ENCODE measurements around the gene UST. TPM values are rescaled to one million over a fixed set of nuclear protein-coding genes. Genes with fewer than 3 reads are reported as not detected.

Gene UST
- total RNA-seq, 1 experiment from 2014 or later = 11.3 TPM

DNA sequence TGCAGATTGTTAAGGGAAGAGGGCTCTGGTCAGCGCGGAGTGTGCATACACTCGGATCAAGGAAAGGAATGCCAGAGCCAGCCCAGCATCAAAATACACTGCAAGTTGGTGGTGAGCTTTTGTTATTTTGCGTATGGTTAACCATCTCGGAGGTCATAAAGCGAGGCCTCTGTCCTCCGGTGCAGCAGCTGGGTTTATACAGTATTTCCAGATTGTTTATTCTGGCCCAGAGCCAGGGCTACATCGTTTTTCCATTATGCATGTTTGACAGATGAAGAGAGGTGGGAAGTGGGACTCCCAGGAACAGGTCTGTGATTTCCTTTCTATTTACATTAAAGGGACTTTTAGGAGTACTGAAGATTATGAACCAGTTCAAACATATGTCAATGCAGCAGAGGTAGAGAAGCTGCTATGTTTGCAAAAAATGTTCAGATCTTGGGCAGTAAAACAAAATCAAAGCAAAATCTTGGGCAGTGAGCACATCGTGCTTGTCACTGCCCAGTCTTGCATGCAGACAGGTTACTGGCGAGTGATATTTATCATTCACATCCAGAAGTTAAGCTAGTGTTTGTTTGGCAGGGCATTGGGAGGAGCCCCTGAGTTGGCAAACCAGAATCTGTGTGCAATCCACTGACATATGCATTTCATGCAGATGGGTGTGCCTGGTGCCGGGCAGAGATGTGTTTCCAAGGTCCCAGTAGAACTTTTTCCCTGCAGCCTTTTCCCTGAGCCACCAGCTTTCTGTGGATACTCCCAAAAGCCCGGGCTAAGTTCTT lies 314.3 kb downstream of the UST start:
- peak; percentile 69 for DNase-seq (ENCODE audit: low read depth)

DNA sequence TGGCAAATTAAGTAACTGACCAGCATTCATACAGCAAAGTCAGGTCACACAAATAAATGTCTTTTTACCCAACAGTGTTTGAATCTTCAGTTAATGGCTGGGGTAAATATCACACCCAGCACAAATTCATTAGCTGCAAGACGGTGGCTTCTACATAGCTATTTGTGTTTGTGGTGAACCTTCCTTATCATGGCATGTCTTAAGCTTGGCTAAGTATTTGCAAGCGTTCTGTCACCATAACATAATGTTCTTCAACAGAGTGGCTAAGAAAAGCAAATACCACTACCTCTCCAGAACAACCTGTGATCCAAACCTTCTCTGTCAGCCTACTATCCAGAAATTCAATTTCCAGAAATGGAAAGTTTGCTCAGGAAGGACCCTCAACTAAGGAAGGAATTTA lies 315.1 kb downstream of the UST start:
- no peak for DNase-seq (ENCODE audit: low read depth)

DNA sequence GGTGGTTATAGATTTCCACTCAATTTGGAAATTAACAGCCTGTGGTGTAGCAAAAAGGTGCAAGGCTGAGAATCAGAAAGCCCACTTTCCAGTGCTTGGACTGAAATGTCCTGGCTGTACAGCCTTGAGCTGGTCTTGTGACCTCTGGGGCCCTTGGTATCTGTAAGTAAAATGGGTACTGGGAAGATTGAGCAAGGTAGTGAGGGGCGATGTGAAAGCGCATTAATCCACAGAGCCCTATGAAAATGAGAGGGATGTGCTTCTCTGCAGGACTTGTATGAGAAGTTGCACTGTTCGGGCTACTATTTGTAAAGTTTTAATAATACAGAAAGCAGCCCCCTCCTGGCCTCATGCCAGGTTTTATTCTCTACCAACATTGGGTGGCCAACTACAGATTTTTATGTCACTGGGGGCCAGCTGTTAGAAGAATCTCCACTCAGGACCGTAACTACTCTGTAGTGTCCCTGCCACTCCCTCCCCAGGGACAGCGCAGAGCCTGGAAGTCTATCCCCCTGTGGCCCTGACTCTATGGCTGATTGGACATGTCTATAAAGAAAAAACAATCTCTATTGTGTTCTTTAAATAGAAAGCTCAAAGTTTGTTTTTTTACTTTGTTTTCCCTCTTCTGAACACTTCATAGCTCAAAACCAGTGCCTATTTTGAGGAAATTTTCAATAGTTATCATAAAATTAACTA lies 316.0 kb downstream of the UST start:
- DNase-seq (ENCODE audit: low read depth) = no peak

DNA sequence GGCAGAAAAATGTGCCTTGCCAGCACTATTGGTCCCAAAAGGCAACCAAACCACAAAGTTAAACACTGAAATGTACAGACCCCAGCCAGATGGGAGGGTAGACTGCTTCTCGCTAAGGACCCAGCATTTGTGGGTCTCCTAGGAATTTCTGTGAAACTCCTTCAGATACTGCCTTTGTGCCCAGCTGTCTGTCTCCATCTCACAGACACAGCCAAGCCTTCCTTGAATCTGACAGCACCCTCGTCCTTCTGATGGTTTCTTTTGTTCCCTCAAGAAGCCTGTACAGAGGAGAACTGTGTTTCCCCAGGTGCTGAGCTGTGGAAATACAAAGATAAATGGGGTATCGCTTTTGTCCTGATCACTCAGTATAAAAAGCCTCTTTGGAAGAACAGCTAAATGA lies 316.6 kb downstream of the UST start:
- DNase-seq (ENCODE audit: low read depth) = no peak

DNA sequence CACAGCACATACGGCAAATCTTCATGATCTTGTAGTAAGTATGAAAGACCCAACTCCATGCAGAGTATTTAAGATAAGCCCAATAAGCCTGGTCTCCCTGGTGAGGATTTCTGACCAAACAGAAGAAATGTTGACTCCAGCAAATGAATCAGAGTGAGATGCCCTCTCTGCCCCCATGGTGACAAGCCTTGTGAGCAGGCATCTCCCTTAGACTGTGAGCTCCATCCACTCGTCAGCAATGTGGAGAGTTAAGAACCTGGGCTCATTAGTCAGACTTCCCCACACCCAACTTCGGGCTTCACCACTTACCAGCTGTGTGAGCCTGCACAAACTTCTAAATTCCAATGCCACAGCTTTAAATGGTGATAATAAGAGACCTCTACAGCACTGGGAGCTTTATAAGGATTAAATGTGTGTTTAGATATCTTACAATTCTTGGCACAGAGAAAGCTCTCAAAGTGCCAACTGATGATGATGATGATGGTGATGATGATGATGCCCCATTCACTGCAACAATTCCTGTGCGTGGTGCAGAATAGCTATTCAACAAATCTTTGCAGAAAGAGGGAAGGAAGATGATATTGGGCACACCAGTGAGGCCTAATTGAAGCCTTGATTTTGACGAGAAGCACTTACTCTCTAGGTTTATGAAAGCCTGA lies 317.3 kb downstream of the UST start:
- DNase-seq (ENCODE audit: low read depth) = peak; percentile 56

DNA sequence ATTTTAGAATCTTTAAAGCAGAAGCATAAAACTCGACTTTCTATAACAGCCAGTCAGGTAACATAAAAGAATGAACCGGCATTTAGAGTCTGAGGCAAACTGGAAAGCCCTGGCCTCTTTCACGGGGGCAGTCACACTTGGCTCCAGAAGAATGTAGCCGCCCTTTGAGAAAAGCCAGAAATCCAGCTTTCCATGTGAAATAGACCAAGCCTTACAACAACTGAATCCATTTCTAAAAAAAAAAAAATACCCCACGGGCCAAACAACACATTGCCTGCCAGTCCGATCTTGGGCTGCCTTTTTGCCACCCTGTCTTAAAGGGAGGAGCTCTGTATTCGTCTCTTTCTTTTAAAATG lies 317.8 kb downstream of the UST start:
- DNase-seq (ENCODE audit: low read depth) = no peak

DNA sequence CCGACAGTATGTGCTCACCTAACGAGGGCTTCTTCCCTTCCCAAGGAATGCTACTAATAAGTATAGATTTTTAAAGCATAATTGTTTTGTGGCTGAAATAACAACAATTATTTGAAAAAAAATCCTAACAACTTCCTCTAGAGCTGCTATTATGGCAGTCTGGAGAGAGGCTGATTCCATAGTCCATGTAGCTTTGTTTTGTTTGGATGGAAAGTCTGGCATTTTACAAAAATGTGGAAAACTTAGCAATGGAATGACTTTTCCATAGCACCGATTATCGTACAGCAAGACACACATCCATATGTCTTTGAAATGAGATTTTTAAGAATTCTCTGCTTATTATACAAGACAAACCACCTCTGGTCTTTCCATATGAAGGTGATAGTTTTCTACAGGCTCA lies 318.3 kb downstream of the UST start:
- no peak for DNase-seq (ENCODE audit: low read depth)

DNA sequence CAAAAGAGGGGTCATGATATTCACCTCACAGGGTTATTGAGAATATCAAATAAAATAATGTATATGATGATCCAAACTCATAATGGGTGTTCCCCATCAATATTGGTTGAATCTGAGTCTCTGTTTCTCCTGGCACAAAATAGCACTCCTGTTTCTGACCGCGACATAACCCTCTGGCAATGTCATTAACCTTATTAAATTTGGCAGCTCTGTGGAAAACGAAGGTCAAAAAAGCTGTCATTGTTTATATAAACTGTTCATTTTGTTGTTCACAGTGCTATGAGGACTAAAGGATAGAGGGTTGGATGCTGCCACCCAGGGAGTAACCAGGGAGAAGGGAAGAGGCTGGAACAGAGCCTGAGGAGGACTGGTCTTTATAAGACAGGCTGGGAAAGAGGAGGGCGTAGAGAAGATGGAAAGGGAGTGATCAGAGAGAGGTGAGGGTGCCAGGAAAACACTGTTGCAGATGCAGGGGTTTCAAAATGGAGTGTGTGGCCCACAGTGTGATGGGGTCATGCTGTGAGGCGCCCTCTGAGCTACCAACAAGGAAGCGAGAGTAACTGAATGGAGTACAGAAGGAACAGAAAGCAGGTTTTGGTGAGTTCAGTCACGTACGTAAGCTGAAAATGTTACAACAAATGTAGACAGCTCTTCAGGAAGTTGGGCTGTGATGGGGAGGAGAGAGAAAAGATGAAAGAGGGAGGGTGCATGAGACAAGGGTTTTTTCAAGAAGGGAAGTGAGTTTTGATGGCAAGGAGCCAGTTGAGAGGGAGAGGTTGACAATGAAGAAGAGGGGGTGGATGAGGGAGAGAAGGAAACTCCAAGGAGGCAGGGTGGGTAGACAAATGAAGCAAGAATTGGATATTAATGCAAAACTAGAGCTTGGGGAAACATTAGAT lies 319.1 kb downstream of the UST start:
- DNase-seq (ENCODE audit: low read depth) = peak; percentile 35

DNA sequence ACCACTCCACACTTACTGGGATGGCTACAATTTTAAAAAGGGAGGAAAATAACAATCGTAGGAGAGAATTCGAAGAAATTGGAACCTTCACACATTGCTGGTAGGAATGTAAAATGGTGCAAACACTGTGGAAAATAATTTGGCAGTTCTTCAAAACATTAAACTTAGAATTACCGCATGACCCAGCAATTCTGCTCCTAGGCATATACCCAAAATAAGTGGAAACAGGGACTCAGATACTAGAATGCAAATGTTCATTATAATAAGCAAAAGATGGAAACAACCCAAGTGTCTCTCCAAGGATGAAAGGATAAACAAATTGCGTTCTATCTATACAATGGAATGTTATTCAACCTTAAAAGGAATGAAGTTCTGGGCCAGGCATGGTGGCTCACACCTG lies 325.2 kb downstream of the UST start:
- no peak for DNase-seq (ENCODE audit: low read depth)

DNA sequence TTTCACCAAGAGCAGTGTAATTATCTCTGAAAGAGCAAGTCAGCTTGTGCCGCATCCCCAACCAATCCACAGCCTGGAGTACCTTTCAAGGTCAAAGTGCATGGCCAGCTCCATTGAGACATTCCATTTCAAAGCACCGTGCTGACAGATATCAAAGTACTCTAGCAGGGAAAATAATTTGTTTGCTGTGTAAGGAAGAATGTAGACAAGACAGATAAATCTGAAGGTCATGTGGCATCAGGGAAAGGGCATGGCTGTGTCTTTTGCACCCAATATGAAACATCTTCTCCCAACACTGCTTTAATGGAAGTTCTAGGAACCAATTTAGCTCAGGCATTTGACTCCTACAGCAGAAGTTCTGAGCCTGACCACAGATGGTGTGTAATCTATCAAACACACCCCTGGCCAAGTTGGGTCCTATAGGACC lies 328.0 kb downstream of the UST start:
- no peak for DNase-seq (ENCODE audit: low read depth)

DNA sequence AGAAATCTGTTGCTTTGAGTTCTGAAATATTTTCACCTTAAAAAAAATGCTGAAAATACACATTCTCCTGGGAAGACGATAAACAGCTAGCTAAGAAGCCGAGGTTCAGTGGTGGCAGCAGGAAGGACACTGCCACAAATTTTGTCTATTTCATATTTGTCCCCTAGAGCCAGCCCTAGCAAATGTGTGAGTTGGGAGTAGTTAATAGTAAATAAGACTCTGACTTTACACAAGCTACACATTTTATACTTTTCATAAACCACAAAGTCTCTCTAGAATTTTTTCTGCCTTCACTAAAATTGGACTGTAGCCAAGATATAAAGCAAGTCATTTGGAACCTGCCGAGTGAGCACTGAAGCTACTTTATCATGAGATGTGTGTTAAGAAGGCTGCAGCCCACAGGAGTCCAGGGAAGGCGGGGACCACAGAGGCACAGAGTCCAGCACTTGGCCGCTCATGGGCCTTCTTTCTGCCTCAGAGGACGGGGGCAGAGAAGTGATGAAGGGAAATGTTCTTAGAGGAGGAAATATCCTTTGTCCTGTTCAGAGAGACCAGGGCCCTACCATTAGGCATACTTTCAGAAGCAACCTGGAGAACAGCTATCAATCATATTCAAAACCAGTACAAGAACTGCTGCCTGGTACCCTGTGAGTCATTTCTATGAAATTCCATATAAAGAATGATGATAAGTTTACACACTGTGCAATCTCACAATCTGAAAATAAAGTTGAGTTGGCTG lies 329.0 kb downstream of the UST start:
- DNase-seq (ENCODE audit: low read depth) = peak; percentile 65

DNA sequence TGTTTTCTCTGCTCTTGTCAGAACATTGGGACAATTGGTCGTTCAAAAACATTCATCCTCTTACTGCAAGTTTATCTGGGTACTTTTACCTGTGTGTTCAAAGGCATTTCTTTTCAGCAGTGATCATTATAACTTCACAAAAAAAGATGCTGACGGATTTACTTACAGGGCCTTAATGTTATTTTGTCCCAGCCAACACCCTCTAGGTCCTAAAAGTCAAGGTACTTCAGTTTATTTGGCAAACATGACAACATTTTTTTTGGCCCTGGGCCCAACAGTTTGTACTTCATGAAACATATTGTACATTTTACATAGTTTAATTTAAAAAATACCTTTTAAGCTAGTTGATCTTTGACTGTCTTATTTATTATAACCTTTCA lies 329.5 kb downstream of the UST start:
- no peak for DNase-seq (ENCODE audit: low read depth)

DNA sequence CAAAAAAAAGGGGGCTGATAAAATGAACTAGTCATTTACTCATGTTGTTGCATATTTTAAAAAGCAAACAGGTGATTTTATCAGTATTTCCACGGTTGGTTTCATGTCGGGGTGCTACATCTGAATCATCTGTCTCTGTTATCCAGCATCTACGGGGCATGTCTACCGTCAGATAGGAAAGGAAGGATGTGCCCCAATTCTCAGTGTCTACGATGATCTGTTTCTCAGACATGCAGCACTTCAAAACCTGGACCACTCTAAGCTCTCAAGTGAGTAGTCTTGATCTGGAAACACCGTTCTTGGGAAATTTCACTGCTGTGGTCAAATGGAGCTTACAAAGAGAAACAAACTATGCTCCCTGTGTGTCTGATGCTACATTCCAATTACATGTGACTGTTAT lies 330.4 kb downstream of the UST start:
- peak; percentile 64 for DNase-seq (ENCODE audit: low read depth)

DNA sequence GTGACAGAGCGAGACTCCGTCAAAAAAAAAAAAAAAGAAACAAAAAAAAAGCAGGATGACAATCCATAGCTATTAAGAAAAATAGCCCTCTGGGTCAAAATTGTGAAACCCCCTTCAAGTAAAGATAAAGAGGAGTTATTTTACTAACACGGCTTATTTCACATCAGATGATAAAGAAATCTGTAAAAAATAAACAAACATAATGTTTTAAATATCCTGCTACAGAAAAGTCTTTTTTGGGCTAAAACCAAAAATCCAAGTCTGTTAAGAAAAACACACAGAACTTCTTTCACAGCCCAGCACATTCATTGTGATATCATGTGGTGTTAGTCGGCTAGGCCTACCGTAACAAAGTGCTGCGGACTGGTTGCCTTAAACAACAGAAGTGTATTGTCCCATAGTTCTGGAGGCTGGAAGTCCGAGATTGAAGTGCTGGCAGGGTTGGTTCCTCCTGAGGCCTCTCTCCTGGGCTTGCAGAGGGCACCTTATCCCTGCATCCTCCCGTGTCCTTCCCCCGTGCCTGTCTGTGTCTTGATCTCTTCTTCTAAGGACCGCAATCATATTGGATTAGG lies 331.5 kb downstream of the UST start:
- DNase-seq (ENCODE audit: low read depth) = no peak

DNA sequence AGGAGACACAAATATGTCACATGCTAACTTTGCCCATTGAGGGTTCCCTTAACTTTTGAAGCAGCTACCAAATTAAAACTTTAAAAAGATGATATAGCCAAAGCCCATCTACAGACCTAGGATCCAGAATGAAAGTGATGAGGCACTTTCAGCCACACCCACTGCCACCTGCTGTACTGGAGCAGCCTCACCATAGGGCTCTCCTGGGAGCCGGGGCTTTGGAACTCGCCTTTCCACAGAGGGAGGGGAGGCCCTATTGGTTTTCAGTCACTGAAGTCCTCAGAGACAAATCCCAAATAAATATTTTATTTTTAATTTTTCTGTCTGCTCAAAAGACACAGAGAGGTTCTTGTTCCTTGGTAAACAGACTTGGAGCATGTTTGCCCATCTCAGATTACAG lies 332.6 kb downstream of the UST start:
- no peak for DNase-seq (ENCODE audit: low read depth)

DNA sequence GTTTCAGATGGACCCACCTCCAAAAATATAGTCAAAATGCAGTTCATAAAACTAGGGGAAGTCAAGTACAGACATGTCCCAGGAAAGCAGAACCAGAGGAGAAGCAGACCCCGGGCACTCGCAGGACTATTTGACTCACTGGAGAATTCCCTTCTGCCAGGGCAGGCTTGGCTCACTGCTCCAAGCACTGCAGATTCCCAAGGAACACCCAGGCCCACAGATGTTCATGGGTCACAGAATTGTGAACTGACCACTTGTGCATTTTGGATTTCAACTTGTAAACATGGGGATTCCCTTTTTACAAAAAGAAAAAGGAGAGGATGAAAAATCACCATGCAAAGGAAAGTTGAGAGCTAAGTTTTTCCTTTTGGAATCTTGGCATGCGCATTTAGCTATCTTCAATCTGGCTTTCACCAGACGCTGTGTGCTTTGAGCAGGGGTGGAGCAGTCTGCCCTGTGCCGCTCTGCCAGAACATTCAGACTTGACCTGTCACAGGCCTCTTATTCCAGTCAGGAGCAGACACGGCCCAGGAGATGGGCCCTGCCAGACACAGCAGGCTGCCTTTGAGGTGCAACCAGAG lies 333.2 kb downstream of the UST start:
- DNase-seq (ENCODE audit: low read depth) = peak; percentile 63

DNA sequence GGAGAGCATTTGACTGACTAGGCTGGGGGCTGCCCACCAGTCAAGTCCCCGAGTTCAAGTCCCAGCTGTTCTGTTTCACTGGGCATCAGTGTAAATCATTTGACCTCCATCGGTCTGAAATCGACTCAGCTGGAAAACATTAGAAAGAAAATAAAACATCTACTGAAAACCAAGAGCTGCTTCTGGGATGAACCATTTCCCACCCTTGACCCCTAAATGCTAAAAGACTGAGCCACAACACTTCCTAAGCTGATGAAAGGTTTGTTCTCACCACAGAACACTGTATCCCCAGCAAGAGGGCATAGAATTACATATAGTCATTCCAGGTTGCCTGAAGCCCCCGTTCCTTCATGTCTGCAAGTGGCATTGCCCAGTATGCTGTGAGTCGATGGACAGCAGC lies 333.7 kb downstream of the UST start:
- DNase-seq (ENCODE audit: low read depth) = peak; percentile 69

DNA sequence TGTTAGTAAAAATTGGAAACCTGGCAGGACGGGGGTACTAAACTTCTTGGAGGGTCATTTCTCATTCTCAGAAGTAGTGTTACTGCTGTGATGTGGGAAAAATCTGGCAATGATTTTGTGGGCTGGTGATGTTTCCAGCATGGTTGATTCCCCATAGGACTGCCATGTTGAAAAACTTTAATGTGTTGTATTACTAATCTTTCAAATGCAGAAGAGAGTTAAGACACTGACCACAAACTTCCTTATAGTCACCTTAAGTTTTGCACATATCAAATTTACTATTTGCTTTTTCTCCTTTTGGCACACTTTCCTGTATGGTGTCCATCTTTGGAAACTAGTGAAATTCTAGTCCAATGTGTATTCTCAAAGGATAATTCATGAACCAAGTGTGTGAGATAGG lies 334.5 kb downstream of the UST start:
- DNase-seq (ENCODE audit: low read depth) = no peak

DNA sequence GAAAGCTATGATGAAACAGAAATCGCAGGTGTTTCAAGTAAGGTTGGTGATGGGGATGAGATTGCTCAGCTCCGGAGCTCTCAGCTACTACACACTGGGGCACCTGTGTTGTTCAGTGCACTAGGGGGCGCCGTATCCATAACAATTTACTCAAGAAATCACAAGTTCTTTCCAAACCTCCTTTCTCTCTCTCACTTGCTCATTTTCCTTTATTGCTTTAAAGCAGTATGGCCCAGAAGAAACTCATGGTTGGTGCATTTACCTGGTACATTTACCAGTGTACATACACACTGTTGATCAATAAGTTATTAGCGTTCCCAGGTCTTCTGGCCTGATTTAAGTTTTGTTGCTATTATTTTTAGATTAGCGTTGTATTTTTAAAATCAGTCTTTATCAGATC lies 335.5 kb downstream of the UST start:
- peak; percentile 81 for DNase-seq (ENCODE audit: low read depth)

DNA sequence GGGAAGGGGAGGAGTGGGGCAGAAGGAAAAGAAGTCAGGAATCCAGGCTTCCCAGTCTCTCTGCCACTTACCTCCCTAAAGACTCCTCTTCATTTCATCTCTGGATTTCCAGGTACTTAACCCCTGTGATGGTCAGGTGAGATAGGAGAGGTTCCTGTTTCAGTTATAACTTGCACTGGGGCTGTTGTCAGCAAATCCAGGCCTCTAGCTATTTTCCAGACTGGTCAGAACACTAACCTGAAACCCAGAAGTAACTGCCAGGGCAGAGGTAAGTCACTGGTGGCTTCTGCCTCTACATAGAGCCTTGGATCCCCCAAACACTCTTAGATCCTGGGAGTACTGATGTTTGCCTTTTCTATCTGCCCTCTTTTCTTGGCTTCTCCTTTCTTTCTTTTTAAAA lies 337.2 kb downstream of the UST start:
- no peak for DNase-seq (ENCODE audit: low read depth)

Measured in M059J (cell line).